HCT116 (cell line): ENCODE data around the gene LRBA. TPM values are rescaled to one million over a fixed set of nuclear protein-coding genes. Genes with fewer than 3 reads are reported as not detected.

ENCODE experiments used
- ATAC-seq: fragments of 200-7000 bp; cut with Tn5 transposase; 2 replicates; pipeline ENCODE4 v1.9.1; 2020; ENCODE audit warnings: mild to moderate bottlenecking, moderate library complexity
- BruUV-seq: library from RNA; stranded (reverse); fragments of 400-500 nt; replicated peaks from 2 replicates; lab custom pipeline; 2021; lab: Mats Ljungman, UMichigan
- CTCF ChIA-PET: fragments of 300-600 bp; sonication (Branson Sonifier 250); formaldehyde crosslinking; loops from one replicate; lab custom pipeline; 2021; ENCODE audit warnings: antibody characterized with exemption; lab: Charles Lee
- POLR2A ChIA-PET: fragments of 300-600, 350-600 bp; sonication (Branson Sonifier 250); formaldehyde crosslinking; loops from one replicate; lab custom pipeline; 2021; ENCODE audit warnings: antibody characterized with exemption; lab: Charles Lee
- RAD21 ChIA-PET, 2 experiments: fragments of 300-600 bp; sonication (Branson Sonifier 250); formaldehyde crosslinking; loops; one replicate each; lab custom pipeline; 2023; ENCODE audit warnings: low total read pairs in 2 of 2; ENCODE audit not compliant: uncharacterized antibody in 2 of 2, unreplicated experiment in 2 of 2, low non-redundant PET in 1 of 2; lab: Charles Lee
- DNase-seq: peaks from one replicate; pipeline ENCODE4 v3.0.0-alpha.2; 2010; ENCODE audit warnings: low read depth, low spot score
- H2AFZ ChIP-seq: fragments of 200-600 bp; shearing (Covaris generic), sonication (generic); 2 replicates; pipeline ENCODE4 v1.6.1; 2017; ENCODE audit warnings: low read depth, mixed run types, mixed read lengths, antibody characterized with exemption, low read length; ENCODE audit not compliant: poor library complexity, severe bottlenecking
- H3K27ac ChIP-seq: 2 replicates; pipeline ENCODE4 v1.5.1; 2012; ENCODE audit warnings: low read depth, low read length
- H3K27me3 ChIP-seq: fragments of 200-600 bp; sonication (generic); 2 replicates; pipeline ENCODE4 v1.6.1; 2016; ENCODE audit warnings: mixed run types, low read length, mixed read lengths; ENCODE audit not compliant: insufficient read depth
- H3K36me3 ChIP-seq, 2 experiments: fragments of 200-500 bp in 1 of 2; fragments of 200-600 bp in 1 of 2; sonication (Bioruptor generic) in 1 of 2; sonication (generic) in 1 of 2; 2 replicates each; pipeline versions ENCODE4 v1.5.1 to v1.6.1; 2014 to 2016; ENCODE audit warnings: low read length in 2 of 2, inconsistent platforms in 1 of 2, mixed read lengths in 1 of 2, mixed run types in 1 of 2; ENCODE audit not compliant: insufficient read depth in 2 of 2, control insufficient read depth in 1 of 2
- H3K4me1 ChIP-seq, 2 experiments: fragments of 200-600 bp in 1 of 2; sonication (generic) in 1 of 2; 2 replicates each; pipeline versions ENCODE4 v1.5.1 to v1.6.1; 2012 to 2017; ENCODE audit warnings: low read length in 2 of 2, inconsistent platforms in 1 of 2, mild to moderate bottlenecking in 1 of 2, mixed read lengths in 1 of 2, mixed run types in 1 of 2, moderate library complexity in 1 of 2; ENCODE audit not compliant: insufficient read depth in 2 of 2, control insufficient read depth in 1 of 2
- H3K4me2 ChIP-seq: fragments of 200-600 bp; sonication (generic); 2 replicates; pipeline ENCODE4 v1.6.1; 2017; ENCODE audit warnings: mixed run types, low read length, mixed read lengths
- H3K4me3 ChIP-seq, 2 experiments: fragments of 200-600 bp in 1 of 2; sonication (generic) in 1 of 2; replicated peaks in 1 of 2; 2 replicates each; pipeline ENCODE4 v1.5.1; 2011 to 2016; ENCODE audit warnings: low read length in 2 of 2, control low read depth in 1 of 2, low read depth in 1 of 2, mild to moderate bottlenecking in 1 of 2, mixed read lengths in 1 of 2, mixed run types in 1 of 2
- H3K79me2 ChIP-seq: fragments of 200-600 bp; sonication (generic); 2 replicates; pipeline ENCODE4 v1.6.1; 2017; ENCODE audit warnings: mild to moderate bottlenecking, mixed run types, low read length, moderate library complexity, mixed read lengths; ENCODE audit not compliant: insufficient read depth
- H3K9ac ChIP-seq: fragments of 200-600 bp; sonication (generic); 2 replicates; pipeline ENCODE4 v1.6.1; 2016; ENCODE audit warnings: low read length, mixed read lengths
- H3K9me2 ChIP-seq: fragments of 200-600 bp; sonication (generic), shearing (Covaris generic); 2 replicates; pipeline ENCODE4 v1.6.1; 2017; ENCODE audit warnings: mixed run types, mild to moderate bottlenecking, moderate library complexity; ENCODE audit not compliant: insufficient read depth
- H3K9me3 ChIP-seq, 2 experiments: fragments of 200-500 bp in 1 of 2; fragments of 200-600 bp in 1 of 2; sonication (Bioruptor generic) in 1 of 2; sonication (generic) in 1 of 2; 2 replicates each; pipeline ENCODE4 v1.6.1; 2014 to 2017; ENCODE audit warnings: low read length in 2 of 2, mixed read lengths in 2 of 2, inconsistent platforms in 1 of 2, low read depth in 1 of 2, mild to moderate bottlenecking in 1 of 2, mixed run types in 1 of 2, moderate library complexity in 1 of 2; ENCODE audit not compliant: control insufficient read depth in 1 of 2, insufficient read depth in 1 of 2
- H4K20me1 ChIP-seq: fragments of 200-600 bp; sonication (generic), shearing (Covaris generic); 2 replicates; pipeline ENCODE4 v1.6.1; 2017; ENCODE audit warnings: mixed run types, mild to moderate bottlenecking, moderate library complexity; ENCODE audit not compliant: insufficient read depth
- CEBPB ChIP-seq: IDR thresholded peaks from 2 replicates; pipeline ENCODE4 v1.6.1; 2012; ENCODE audit warnings: low read depth
- ELF1 ChIP-seq: IDR thresholded peaks from 2 replicates; pipeline ENCODE4 v1.6.1; 2012; ENCODE audit warnings: low read depth, borderline replicate concordance
- FOSL1 ChIP-seq: IDR thresholded peaks from 2 replicates; pipeline ENCODE4 v1.6.1; 2012; ENCODE audit warnings: low read depth
- POLR2AphosphoS5 ChIP-seq: IDR thresholded peaks from 2 replicates; pipeline ENCODE4 v1.6.1; 2011; ENCODE audit warnings: mild to moderate bottlenecking, low read depth, low read length, moderate library complexity
- intact Hi-C: fragments of 100-400 bp; cut with micrococcal nuclease; formaldehyde crosslinking; loops from 2 replicates; pipeline ENCODE4 v1.10.0; 2022
- total RNA-seq: library from RNA; stranded (reverse); gene quantifications from one replicate; pipeline ENCODE4 v1.2.1, GENCODE V29; 2021; ENCODE audit not compliant: unreplicated experiment
- TF ChIP-seq, protein P1 (sequence below): IDR thresholded peaks from 2 replicates; pipeline ENCODE4 v1.6.1; 2011; ENCODE audit warnings: mild to moderate bottlenecking, low read length, moderate library complexity; ENCODE audit not compliant: insufficient replicate concordance; ENCODE audit errors: extremely low read depth
- TF ChIP-seq, protein P2 (sequence below): IDR thresholded peaks from 2 replicates; pipeline ENCODE4 v1.6.1; 2012

The LRBA gene
- total RNA-seq, 1 experiment from 2014 or later: 79.8 TPM

DNA sequence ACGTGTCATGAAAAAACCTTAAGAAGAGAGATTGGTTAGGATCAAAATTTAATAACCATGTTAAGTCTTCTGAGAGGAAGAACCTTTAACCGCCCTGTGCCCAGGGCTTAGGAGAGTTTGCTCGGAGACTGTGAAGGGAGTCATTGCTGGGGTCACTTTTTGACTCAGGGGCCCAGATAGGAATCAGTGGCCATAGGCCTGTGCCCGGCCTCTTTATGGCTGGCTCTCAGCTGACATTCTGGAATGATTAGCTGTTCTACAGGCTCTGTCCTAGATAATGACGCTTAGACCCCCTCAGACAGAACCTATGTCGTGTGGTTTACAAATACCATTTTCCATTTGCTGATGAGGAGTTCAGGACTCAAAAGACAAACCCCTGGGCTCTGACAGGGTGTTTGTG, 762.8 kb downstream of the LRBA start (continued):
- TF ChIP-seq, protein P1, sequence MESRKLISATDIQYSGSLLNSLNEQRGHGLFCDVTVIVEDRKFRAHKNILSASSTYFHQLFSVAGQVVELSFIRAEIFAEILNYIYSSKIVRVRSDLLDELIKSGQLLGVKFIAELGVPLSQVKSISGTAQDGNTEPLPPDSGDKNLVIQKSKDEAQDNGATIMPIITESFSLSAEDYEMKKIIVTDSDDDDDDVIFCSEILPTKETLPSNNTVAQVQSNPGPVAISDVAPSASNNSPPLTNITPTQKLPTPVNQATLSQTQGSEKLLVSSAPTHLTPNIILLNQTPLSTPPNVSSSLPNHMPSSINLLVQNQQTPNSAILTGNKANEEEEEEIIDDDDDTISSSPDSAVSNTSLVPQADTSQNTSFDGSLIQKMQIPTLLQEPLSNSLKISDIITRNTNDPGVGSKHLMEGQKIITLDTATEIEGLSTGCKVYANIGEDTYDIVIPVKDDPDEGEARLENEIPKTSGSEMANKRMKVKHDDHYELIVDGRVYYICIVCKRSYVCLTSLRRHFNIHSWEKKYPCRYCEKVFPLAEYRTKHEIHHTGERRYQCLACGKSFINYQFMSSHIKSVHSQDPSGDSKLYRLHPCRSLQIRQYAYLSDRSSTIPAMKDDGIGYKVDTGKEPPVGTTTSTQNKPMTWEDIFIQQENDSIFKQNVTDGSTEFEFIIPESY: no peak
- no peak for TF ChIP-seq CEBPB
- TF ChIP-seq, all 23 proteins: peak for 0

- no peak for DNase-seq
- H3K27me3 ChIP-seq: no peaks in the 10 kb centered on the region
- H3K9me3 ChIP-seq: no peaks in the 10 kb centered on the region
- BruUV-seq: no TSS peak
- no peaks in the 10 kb centered on the region for H3K36me3 ChIP-seq
- TF ChIP-seq POLR2AphosphoS5 (no peak), CEBPB (no peak), FOSL1 (no peak), ELF1 (no peak)
- TF ChIP-seq, protein P2, sequence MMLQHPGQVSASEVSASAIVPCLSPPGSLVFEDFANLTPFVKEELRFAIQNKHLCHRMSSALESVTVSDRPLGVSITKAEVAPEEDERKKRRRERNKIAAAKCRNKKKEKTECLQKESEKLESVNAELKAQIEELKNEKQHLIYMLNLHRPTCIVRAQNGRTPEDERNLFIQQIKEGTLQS: no peak
- TF ChIP-seq, all 23 proteins: peak for 0
- no peak overlapping the region for H3K4me2 ChIP-seq
- peak; percentile 41; the same call in 1 of the 2 replicates for ATAC-seq
- CTCF ChIA-PET: interaction anchor here (1.1 kb wide), 1 partner anchor 9 kb away, joined by 3 read pairs; no protein-coding TSS in a partner anchor
- no peaks in the 10 kb centered on the region for H3K79me2 ChIP-seq
- H2AFZ ChIP-seq: no peak overlapping the region
- H3K27ac ChIP-seq: no peak overlapping the region
- no peaks in the 10 kb centered on the region for H4K20me1 ChIP-seq
- H3K4me3 ChIP-seq: no peak overlapping the region
- H3K9me2 ChIP-seq: no peaks in the 10 kb centered on the region
- intact Hi-C loops: no loop called here
- POLR2A ChIA-PET: no interaction called here
- H3K4me1 ChIP-seq: no peaks in the 10 kb centered on the region
- RAD21 ChIA-PET: no interaction called here
- no peak overlapping the region for H3K9ac ChIP-seq
Measured at GRCh38 chr4:150251752-150252190, 763.3 kb downstream of the LRBA start.
